Muscle of back (tissue), 10 donors: ENCODE results near the gene NCDN. TPM values are rescaled to one million over a fixed set of nuclear protein-coding genes. Genes with fewer than 3 reads are reported as not detected.

ENCODE experiments used
- polyA plus RNA-seq, 10 donors: library from polyadenylated mRNA; unstranded; fragments of 120-200 nt; gene quantifications; one replicate each; pipeline ENCODE4 v1.2.1, GENCODE V29; 2013; ENCODE audit not compliant: insufficient read length in 10 of 10

NCDN gene
- polyA plus RNA-seq, 10 donors = 10.1 to 15.6 (median 14.4) TPM

Other genes with a start within 250 kb of the NCDN start
- gene KIAA0319L, start 396 bp upstream of the NCDN start, polyA plus RNA-seq = 10 to 100 TPM; 25.8 to 50.7 (median 33.4) TPM
- 1 to 10 TPM in 1 of 10 donors, under 1 TPM in 9; 0.25 to 1.5 (median 0.56) TPM for gene TFAP2E, start 15.5 kb downstream of the NCDN start, polyA plus RNA-seq
- 10 to 100 TPM; 52.9 to 68.0 (median 59.8) TPM for gene PSMB2, start 83.7 kb downstream of the NCDN start, polyA plus RNA-seq
- 10 to 100 TPM in 6 of 10 donors, 1 to 10 TPM in 4; 8.7 to 17.5 (median 10.8) TPM for gene C1orf216, start 161.1 kb downstream of the NCDN start, polyA plus RNA-seq
- 10 to 100 TPM in 1 of 10 donors, 1 to 10 TPM in 9; 4.8 to 13.5 (median 6.8) TPM for gene CLSPN, start 212.2 kb downstream of the NCDN start, polyA plus RNA-seq